T-helper 2 cell (primary cell): ENCODE measurements around the gene MSGN1.

Source experiments
- DNase-seq, 5 experiments: peaks; one replicate each; pipeline versions ENCODE4 v3.0.0 to v3.0.0-alpha.2; 2012 to 2022
- total RNA-seq, 2 donors: gene quantifications; one replicate each; lab custom pipeline; 2026; lab: John Stamatoyannopoulos, UW

MSGN1 gene, protein sequence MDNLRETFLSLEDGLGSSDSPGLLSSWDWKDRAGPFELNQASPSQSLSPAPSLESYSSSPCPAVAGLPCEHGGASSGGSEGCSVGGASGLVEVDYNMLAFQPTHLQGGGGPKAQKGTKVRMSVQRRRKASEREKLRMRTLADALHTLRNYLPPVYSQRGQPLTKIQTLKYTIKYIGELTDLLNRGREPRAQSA
- 0 to 0.62 reads per million in 2 donors for total RNA-seq

DNA sequence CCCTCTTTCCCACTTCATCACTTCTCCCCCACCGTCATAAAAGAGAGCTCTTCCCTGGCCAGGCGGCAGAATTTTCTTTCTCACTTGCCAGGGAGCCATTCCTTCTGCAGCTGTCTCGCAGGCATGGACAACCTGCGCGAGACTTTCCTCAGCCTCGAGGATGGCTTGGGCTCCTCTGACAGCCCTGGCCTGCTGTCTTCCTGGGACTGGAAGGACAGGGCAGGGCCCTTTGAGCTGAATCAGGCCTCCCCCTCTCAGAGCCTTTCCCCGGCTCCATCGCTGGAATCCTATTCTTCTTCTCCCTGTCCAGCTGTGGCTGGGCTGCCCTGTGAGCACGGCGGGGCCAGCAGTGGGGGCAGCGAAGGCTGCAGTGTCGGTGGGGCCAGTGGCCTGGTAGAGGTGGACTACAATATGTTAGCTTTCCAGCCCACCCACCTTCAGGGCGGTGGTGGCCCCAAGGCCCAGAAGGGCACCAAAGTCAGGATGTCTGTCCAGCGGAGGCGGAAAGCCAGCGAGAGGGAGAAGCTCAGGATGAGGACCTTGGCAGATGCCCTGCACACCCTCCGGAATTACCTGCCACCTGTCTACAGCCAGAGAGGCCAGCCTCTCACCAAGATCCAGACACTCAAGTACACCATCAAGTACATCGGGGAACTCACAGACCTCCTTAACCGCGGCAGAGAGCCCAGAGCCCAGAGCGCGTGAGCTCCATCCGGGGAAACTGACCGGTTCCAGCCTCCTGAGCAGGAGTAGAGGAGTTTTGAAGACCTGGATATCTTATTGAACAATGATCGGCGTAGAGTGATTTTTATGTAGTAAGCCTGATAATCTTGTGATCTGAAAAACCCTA lies at the start of gene MSGN1:
TSS of gene MSGN1 (plus strand) at position 65 of the 850 bp plus-strand sequence. CDS start at position 124, 59 bp downstream.
- DNase-seq = no peak

DNA sequence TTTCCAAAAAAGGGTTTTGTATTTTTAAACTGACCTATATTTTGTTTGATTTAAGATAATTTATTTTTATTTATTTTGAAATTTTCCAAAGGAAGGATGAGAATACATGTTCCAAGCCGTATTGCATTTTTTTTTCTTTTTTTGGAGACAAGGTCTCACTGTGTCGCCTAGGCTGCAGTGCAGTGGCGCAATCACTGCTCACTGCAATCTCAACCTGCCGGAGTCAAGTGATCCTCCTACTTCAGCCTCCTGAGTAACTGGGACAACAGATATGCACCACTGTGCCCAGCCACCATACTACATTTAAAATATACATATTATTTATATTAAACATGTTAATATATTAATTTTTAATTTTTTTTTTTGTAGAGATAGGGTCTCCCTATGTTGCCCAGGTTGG lies 47.4 kb upstream of the MSGN1 start:
- no peak for DNase-seq

DNA sequence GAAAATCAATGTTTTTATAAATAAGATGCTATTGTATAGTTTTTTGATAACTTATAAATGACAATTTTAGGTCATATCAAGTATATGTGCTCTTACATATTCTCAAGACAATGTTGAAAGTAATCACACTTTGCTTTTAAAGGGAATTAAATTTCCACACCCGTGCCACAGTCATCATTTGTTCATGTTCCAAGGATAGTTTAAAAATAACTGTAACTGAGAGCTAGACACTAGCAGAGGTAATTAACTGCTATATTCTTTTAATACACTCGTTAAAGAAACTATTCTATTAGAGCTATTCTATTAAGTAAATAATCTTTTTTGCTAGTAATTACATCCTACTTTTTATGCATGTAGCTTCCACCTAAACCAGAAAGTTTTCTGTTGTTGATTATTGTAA lies 44.3 kb upstream of the MSGN1 start:
- DNase-seq = no peak

DNA sequence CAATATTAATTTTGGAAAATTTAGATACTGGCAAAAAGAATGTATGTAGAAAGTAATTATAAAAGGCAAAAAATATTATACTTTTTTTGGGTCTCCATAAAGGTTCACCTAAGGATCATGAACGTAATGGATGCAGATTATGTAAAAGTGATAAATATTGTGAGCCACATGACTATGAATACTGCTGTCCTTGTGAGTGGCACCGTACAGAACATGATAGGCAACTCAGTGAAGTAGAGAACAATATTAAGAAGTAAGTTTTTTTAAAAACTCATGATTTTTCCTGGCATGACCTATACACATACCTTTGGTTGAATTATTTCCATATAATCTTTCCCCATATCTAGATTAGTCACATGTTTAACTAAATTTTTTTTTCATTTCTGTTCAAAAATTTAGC lies 43.7 kb upstream of the MSGN1 start:
- DNase-seq = no peak

DNA sequence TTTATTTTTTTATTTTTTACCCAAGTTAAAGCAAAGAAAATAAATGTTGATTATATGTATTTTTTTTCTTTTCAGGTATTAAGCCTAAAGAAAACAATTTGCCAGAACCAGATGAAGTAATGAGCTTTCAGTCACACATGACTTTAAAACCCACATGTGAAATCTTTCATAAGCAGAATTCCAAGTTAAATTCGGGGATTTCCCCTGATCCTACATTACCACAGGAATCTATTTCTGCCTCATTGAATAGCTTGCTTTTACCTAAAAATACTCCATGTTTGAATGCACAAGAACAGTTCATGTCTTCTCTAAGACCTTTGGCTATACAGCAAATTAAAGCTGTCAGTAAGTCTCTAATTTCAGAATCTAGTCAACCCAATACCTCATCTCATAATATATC lies 35.7 kb upstream of the MSGN1 start:
- no peak for DNase-seq

DNA sequence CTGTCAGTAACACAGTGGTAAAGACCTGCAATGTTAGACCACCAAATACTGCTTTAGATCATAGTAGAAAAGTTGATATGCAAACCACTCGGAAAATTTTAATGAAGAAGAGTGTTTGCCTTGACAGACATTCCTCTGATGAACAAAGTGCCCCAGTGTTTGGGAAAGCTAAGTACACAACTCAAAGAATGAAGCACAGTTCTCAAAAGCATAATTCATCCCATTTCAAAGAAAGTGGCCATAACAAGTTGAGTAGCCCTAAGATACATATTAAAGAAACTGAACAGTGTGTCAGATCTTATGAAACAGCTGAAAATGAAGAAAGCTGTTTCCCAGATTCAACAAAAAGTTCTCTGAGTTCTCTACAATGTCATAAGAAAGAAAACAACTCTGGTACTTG lies 34.8 kb upstream of the MSGN1 start:
- DNase-seq = no peak

DNA sequence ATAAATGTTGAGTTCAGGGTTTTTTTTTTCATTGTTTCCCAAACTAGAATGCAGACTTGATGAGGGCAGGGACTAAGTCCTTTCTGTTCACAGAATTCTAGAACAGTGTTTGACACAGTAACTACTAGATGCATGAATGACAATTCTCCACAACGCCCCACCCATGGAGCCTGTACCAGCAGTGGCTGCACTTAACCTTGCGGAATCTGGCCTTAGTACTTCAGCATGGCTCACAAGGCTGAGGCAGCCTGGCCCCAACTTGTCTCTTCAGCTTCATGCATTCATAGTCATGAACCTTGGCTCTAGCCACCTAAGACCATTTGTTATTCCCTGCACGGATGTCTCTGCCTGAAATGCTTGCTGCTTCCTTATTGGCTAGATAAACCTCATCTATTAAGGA lies 29.5 kb upstream of the MSGN1 start:
- no peak for DNase-seq

DNA sequence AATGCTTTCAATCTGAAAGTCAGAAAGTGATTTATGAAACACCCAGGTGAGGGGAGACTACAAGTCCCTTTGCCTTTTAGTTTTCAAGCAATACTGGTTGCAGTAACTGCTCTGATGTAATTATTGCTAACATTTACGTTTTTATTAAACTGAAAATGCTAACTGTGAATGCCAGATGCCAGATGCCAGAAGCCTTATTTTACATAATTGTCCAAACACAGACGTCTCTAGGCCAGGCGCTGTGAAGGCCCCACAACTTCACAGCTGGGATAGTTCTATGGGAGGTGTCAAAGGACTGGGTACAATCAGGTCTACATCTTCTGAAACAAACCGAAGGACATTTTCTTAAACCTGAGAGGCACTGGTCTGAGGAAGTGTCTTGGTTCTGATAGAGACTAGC lies 27.5 kb upstream of the MSGN1 start:
- no peak for DNase-seq

DNA sequence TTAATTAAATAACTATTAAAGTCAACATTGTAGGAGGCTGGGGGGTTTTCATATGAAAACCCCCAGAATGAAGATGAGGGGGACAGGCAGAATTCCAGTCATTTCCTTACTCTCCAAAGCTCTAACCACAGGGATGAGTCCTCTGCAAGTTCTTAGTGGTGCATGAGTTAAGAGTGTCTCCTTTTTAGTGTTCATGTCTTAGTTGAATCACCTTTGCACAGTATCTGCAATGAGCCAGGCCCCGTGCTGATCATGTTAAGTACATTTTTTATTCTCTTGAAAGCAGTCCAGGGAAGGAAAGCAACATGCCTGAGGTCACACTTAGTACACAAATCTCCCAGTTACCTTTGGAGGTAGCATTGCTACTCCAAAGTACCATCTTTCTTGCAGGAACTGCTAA lies 25.7 kb upstream of the MSGN1 start:
- DNase-seq = peak in 1 of 5 experiments; percentile 14

DNA sequence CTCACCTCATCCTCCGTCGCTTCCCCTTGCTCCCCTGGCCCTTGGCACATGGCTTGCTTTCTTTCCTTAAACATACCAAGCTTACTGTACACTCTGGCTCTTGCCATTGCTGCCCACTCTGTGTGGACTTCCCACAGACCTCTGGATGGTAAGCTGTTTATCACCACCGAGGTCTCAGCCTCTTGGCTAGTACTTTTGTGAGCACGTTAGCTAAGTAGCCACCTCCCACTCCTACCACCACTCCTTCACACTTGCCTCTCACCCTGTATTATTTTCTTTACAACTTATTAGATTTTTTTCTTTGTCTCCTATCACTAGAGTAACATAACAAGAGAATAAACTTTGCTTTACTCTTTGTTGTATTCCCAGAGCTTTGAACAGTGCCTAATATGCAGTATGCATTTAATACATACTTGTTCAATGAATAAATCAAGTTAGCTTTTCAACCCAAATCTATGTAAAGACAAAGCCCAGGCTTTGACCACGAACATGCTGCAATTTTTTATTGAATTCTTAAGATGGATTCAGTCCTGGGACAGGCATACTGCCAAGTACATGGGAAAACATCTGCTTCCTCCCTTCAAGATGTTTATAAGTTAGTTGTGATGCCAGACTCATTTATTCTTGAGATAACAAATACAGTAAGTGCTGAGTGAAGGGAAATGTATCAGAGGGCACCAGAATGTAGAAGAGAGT lies 25.0 kb upstream of the MSGN1 start:
- DNase-seq = no peak

DNA sequence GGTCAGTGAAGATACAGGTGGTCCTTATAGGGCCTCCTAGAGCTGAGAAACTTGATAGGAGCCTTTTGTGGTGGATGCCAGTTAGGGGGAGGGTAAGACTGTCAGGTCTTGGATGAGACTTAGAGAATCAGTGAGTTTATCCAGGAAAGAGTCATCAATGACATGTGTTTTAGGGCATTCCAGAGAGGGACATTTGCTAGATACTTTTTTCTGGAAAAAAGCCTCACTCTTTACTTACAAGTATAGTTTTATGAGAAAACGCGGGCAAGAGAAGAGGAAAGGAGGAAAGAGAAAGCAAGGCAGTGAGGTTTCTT lies 24.5 kb upstream of the MSGN1 start:
- no peak for DNase-seq

DNA sequence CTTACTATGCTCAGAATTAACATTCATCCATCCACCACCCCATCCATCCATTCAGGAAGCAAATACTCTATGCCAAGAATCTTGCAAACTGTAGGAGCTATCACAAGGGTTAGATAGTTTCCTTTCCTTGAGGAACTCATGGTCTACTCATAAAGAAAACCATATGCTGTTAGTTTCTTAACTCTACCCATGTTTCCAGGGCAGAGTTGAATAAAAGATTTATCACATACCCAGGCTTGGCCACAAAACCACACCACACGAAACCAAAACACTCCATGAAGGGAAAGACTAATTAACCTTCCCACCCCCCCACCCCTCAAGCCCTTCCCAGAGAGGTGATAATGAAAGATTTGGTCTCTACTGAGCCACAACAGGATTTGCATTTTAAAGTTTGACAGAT lies 23.7 kb upstream of the MSGN1 start:
- peak in 1 of 5 experiments; percentile 25 for DNase-seq

DNA sequence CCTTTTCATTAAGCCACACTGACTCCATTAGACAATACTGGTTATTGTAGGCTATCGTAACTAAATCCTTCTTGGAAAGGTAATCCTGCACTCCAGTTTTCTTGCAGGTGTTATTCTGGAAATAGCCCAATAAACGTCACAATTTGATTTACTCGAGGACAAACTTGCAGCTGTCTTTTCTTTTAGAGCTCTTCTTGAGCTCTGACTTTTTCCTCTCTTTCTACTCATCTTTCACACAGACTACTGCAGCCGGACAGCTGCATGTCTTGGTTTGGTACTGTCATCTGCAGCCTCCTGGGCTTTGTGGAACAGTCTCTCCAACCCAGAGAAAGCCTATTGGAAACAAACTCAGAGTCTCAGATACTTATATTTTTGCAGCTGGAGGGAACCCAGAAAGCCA lies 23.0 kb upstream of the MSGN1 start:
- DNase-seq = no peak

DNA sequence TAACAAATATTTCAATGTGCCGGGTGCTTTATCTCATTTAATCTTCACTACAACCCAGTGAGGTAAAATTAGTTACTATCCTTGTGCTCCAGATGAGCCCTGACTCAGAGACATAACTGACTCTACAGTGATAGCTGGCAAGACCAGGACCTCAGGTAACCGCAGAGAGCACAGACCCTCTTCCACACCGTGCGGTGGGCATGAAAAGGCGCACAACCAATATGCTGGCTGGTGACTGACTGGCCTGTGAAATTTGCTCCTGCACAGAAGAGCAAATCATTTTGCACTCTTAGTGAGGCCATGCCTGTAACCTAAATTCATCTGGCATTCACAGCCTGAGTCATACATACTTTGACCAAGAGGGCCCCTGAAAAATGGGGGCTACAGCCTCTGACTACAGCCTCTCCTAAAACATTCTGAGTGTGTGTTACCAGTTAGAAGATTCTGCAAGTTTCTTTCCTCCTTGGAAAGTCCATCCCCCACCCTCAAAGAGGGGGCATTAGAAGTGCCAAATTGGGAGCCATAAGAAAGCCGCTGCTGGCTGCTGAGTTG lies 22.4 kb upstream of the MSGN1 start:
- peak in 1 of 5 experiments; percentile 24 for DNase-seq

DNA sequence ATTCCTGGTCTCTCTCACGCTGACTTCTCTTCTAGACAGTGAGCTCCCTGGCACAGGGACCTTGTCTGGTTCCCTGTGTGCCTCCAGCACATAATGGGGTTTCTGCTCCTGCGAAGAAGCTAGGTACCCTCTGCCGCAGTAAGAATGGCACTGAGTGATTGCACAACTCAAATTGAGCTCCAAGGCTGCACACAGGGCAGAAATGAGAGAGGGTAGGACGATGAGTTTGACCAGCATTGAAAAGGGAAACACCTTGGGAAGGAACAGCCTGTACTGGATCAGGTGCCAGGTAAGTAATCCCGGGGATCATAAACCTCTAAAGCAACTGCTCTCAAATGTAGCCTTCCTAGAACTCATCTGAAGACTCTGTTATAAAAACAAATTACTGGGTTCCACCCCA lies 21.0 kb upstream of the MSGN1 start:
- no peak for DNase-seq

DNA sequence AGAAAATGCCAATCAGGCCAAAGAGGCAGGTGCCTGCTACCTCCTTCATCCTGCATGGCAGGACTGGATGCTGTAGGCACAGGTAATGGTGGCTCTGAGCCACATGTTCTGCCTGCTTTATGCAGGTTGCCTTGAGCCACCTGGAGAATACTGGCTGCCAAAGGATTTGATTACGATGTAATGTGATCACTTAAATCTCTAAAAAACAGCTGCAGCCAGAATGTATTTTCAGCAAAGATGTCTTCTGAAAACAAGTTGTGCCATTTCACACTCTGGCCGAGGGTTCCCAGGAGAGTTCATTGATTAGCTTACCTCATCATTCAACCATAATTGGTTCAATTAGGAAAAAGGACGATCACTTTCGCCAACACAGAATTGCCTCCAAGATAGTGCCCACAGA lies 17.9 kb upstream of the MSGN1 start:
- no peak for DNase-seq

DNA sequence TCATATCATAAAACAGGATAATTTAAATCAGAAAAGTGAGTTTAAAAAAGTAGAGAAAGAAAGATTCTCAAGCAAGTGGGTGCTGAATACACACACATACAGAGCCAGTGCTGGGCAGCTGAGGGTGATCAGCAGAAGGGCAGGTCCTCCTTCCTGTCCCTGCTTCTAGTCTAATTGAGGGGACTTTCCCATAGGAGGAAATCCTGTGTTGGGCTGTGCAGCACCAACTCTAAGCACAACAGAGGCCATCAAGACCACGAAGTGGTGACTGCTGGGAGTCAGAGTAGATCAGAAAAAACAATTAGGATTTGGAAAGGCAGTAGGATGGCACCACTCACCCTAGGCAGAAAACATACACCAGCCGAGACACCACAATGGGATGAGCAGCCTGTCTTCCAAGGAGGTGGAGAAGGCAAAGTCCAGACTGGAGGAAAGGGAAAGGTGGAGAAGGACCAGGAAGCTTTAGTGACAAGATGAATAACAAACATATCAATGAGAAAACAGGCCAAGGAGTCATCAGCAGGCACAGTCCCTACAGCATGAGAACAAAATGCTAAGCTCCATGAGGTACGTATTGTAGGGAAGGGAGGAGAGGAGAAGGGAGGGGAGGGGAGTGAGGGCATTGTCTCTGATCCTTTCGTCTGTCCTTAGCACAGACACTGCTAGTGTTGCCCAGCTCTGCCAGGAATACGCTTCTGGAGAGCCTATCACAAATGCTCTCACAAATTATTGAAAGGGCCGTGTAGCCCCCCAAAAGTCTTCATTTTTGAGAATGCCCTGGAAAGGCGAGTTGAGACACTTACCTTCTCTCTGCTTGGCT lies 16.7 kb upstream of the MSGN1 start:
- no peak for DNase-seq

DNA sequence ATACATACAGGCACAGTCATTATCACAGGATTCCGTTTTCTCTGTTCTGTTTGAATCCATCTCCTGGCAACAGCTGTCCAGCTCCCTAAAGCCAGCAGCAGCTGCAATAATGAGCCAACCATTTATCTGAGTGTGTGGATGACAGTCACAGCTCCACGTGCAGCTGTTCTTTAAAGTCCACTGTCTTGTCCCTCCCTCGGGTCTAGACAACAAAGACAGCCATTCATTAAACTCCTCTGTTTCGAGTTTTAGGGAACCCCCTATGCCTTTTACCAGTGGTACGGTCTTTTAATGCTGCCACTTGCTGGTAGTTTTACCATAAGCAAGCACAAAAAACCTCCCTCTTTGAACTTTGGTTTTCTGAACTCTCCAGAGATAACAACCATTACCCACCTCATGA lies 16.0 kb upstream of the MSGN1 start:
- DNase-seq = no peak

DNA sequence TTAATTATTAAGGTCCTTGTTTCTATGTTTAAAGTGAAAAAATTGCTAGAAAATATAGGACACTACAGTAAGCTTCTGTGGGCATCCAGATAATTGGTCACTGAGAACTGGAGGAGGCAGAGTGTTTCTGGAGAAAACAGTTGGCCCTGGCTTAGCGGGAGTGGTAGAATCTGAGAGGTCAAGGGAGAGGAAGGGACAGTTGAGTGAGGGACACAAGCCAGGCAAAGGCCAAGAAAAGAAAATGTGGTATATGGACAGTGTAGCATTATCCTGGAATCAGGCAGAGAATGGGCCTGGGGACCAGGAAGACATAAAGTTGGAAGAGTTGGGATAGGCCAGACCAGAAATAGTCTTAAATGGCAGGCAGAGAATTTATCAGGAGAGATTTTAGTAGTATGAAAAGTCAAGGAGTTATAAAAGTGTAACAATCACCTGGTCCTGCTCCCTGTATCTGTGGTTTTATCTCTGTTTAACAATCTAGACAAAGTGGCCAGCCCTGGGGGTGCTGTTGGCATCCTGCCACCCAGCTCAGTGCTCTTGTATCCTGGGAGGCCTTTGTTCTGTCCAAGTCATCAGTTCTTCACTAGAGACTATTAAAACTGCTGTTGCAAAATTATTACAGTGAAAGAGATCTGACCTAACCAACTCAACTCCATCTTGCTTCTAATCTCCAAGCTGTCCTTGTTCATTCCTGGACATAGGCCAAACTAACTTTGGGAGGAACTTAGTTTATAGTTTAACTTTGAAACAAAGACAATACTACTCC lies 15.4 kb upstream of the MSGN1 start:
- no peak for DNase-seq

DNA sequence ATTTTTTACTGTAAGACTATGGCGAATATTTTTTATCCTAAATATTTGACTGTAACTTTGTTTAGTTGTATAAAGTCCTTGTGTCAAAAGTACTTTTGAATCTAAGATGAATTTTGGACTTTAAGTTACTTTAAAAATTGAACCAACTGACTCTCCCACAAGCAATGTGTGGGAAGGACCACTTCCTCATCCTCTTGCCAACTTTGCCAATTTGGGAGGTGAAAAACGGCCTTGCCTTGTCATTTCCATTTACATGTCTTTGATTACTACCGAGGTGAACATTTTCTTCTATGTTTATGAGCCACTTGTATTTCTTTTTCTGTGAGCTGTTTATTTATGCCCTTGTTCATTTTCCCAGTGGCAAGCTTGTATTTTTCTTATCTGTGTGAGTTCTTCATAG lies 12.8 kb upstream of the MSGN1 start:
- DNase-seq = no peak

DNA sequence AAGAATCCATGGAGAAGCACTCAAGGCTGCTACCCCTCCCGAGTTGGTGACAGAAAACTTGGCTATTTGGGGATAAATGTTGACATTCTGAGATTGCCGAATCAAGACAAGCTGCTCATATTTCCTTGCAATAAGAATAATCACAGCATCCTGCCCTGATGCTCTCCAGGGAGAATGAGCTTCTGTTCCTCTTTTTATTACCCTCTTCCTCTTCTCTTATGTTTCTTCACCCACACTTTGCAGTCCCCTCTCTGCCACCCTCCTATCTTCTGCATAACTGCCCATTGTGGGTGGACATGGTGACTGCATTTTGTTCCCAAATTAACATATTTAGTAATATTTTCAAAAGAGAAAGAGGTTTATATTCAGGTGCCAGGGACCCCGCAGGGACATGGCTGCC lies 11.9 kb upstream of the MSGN1 start:
- no peak for DNase-seq

DNA sequence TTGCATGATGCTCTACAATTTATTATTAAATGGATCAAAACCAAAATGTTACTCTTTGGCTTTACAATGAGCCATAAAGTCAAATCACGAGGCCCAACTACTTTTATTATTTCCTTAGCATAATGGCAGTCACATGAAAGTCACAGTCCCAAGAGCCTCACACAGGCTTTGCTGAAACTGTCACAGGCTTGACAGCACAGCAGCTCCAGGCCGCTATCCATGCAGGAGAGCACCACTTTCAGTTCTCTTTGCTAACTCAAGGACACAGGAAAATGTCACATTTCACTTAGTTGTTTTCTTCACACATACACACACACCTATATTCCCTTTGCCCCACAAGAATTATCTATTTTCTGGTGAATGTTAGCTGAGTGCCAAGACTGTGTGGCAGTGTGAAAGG lies 11.1 kb upstream of the MSGN1 start:
- no peak for DNase-seq
